Esophagus squamous epithelium (tissue), 4 donors: ENCODE results near the gene LENG8.

Source experiments
- POLR2A ChIP-seq, 4 donors: fragments of 450-650 bp; IDR thresholded peaks; one replicate each; pipeline ENCODE4 v1.6.1; 2017; ENCODE audit warnings: antibody characterized with exemption in 4 of 4, mild to moderate bottlenecking in 4 of 4, moderate library complexity in 3 of 4
- TF ChIP-seq, protein P1 (sequence below), 6 experiments: fragments of 450-650 bp in 4 of 6; fragments of 200-600 bp in 2 of 6; sonication (generic) in 2 of 6; IDR thresholded peaks; one replicate each; pipeline ENCODE4 v1.5.1; 2016 to 2019; ENCODE audit warnings: antibody characterized with exemption in 6 of 6, mild to moderate bottlenecking in 4 of 6, moderate library complexity in 4 of 6

- TF ChIP-seq, protein P1, sequence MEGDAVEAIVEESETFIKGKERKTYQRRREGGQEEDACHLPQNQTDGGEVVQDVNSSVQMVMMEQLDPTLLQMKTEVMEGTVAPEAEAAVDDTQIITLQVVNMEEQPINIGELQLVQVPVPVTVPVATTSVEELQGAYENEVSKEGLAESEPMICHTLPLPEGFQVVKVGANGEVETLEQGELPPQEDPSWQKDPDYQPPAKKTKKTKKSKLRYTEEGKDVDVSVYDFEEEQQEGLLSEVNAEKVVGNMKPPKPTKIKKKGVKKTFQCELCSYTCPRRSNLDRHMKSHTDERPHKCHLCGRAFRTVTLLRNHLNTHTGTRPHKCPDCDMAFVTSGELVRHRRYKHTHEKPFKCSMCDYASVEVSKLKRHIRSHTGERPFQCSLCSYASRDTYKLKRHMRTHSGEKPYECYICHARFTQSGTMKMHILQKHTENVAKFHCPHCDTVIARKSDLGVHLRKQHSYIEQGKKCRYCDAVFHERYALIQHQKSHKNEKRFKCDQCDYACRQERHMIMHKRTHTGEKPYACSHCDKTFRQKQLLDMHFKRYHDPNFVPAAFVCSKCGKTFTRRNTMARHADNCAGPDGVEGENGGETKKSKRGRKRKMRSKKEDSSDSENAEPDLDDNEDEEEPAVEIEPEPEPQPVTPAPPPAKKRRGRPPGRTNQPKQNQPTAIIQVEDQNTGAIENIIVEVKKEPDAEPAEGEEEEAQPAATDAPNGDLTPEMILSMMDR (IDR thresholded peaks at IDR 0.05): no peak
- TF ChIP-seq POLR2A (IDR thresholded peaks at IDR 0.05): no peak
Observed at GRCh38 chr19:54470276-54470887, 21.4 kb downstream of the LENG8 start.
